CD4-positive, alpha-beta memory T cell (primary cell): ENCODE results near the gene NCOA5. TPM values are rescaled to one million over a fixed set of nuclear protein-coding genes. Genes with fewer than 3 reads are reported as not detected.
A peak's percentile ranks its signal among the peaks of the same experiment; 100 is the strongest.

Experiments used
- CTCF ChIA-PET: fragments of 350-600 bp; sonication (Branson Sonifier 250); formaldehyde crosslinking; loops from one replicate; lab custom pipeline; 2021; ENCODE audit warnings: inconsistent platforms; ENCODE audit not compliant: partially characterized antibody; lab: Charles Lee
- POLR2A ChIA-PET: fragments of 350-600 bp; sonication (Branson Sonifier 250); formaldehyde crosslinking; loops from one replicate; lab custom pipeline; 2021; ENCODE audit not compliant: partially characterized antibody; lab: Charles Lee
- DNase-seq, 5 donors: peaks; one replicate each; pipeline versions ENCODE4 v3.0.0 to v3.0.0-alpha.2; 2020 to 2022; ENCODE audit warnings: mixed read lengths in 1 of 5
- H3K27ac ChIP-seq: one replicate; pipeline ENCODE4 v1.7.0; 2013; ENCODE audit warnings: low read depth, low read length
- H3K27me3 ChIP-seq: 2 replicates; pipeline ENCODE4 v1.7.0; 2013; ENCODE audit warnings: mild to moderate bottlenecking, low read length, moderate library complexity; ENCODE audit not compliant: insufficient read depth
- H3K36me3 ChIP-seq: 2 replicates; pipeline ENCODE4 v1.7.0; 2013; ENCODE audit warnings: mild to moderate bottlenecking, low read length, moderate library complexity; ENCODE audit not compliant: insufficient read depth
- H3K4me1 ChIP-seq: 2 replicates; pipeline ENCODE4 v1.7.0; 2013; ENCODE audit warnings: mild to moderate bottlenecking, low read length, moderate library complexity; ENCODE audit not compliant: insufficient read depth
- H3K4me3 ChIP-seq, 2 donors: one replicate each; pipeline ENCODE4 v1.7.0; 2013; ENCODE audit warnings: low read length in 2 of 2, mild to moderate bottlenecking in 1 of 2
- H3K9me3 ChIP-seq, 2 donors: one replicate each; pipeline ENCODE4 v1.7.0; 2013; ENCODE audit warnings: low read length in 2 of 2, control low read depth in 1 of 2; ENCODE audit not compliant: control insufficient read depth in 1 of 2
- H3K27ac Mint-ChIP-seq, 7 donors: one replicate each; pipeline ENCODE4 v1.8.0; 2020 to 2021; ENCODE audit warnings: mixed read lengths in 7 of 7, mild to moderate bottlenecking in 6 of 7, inconsistent platforms in 3 of 7, moderate library complexity in 3 of 7
- H3K27me3 Mint-ChIP-seq, 2 donors: one replicate each; pipeline ENCODE4 v1.8.0; 2020 to 2021; ENCODE audit warnings: mixed read lengths in 2 of 2
- H3K36me3 Mint-ChIP-seq, 2 donors: one replicate each; pipeline ENCODE4 v1.8.0; 2020 to 2021; ENCODE audit warnings: mixed read lengths in 2 of 2, inconsistent platforms in 1 of 2, mild to moderate bottlenecking in 1 of 2
- H3K4me1 Mint-ChIP-seq, 4 donors: one replicate each; pipeline ENCODE4 v1.8.0; 2020 to 2021; ENCODE audit warnings: mixed read lengths in 4 of 4, mild to moderate bottlenecking in 1 of 4
- H3K4me3 Mint-ChIP-seq, 8 donors: one replicate each; pipeline ENCODE4 v1.8.0; 2020 to 2021; ENCODE audit warnings: mixed read lengths in 8 of 8, mild to moderate bottlenecking in 7 of 8, moderate library complexity in 6 of 8, inconsistent platforms in 3 of 8
- H3K9me3 Mint-ChIP-seq, 8 donors: one replicate each; pipeline ENCODE4 v1.8.0; 2020 to 2021; ENCODE audit warnings: mixed read lengths in 8 of 8, mild to moderate bottlenecking in 5 of 8, inconsistent platforms in 3 of 8, moderate library complexity in 1 of 8
- intact Hi-C: fragments of 100-400 bp; cut with micrococcal nuclease; formaldehyde crosslinking; loops from one replicate; pipeline ENCODE4 v1.15.1; 2023
- polyA plus RNA-seq, 2 donors: library from polyadenylated mRNA; unstranded; fragments of 300-500 nt; fragmentation: Illumina TruSeq; gene quantifications; one replicate each; pipeline ENCODE4 v1.2.3, GENCODE V29; 2021
- total RNA-seq, 2 experiments: library from RNA; stranded (reverse); gene quantifications; one replicate each; pipeline ENCODE4 v1.2.3, GENCODE V29; 2021

Gene NCOA5
- total and polyA plus RNA-seq, 4 experiments from 2014 or later, result 12.8 to 47.2 (median 38.6) TPM

GRCh38 chr20:46126440-46127056 lies 36.8 kb upstream of the NCOA5 start:
- no peaks in the 10 kb centered on the region for H3K9me3 ChIP-seq
- no peaks in the 10 kb centered on the region for H3K36me3 Mint-ChIP-seq
- ChIA-PET CTCF (no interaction called here), POLR2A (interaction anchor here (0.6 kb wide), 1 partner anchor 308 kb away, joined by 3 read pairs; no protein-coding TSS in a partner anchor)
- H3K27ac ChIP-seq, result no peak overlapping the region
- H3K27ac Mint-ChIP-seq, result no peak overlapping the region
- no peaks in the 10 kb centered on the region for H3K27me3 ChIP-seq
- peaks cover 0 to 4% (median 0%) of the 10 kb centered on the region in 4 donors for H3K4me1 Mint-ChIP-seq
- H3K36me3 ChIP-seq, result no peaks in the 10 kb centered on the region
- intact Hi-C loops, result no loop called here
- H3K4me3 Mint-ChIP-seq, result no peak overlapping the region
- H3K4me1 ChIP-seq, result no peaks in the 10 kb centered on the region
- no peak overlapping the region for H3K4me3 ChIP-seq
- no peaks in the 10 kb centered on the region for H3K9me3 Mint-ChIP-seq
- H3K27me3 Mint-ChIP-seq, result peaks cover 8 to 18% of the 10 kb centered on the region in 2 donors
- DNase-seq, result no peak

GRCh38 chr20:46123482-46124245 lies 33.9 kb upstream of the NCOA5 start:
- Histone ChIP-seq H3K27ac (no peak overlapping the region), H3K4me3 (no peak overlapping the region), H3K27me3 (no peaks in the 10 kb centered on the region), H3K4me1 (peaks cover 7% of the 10 kb centered on the region), H3K36me3 (no peaks in the 10 kb centered on the region), H3K9me3 (no peaks in the 10 kb centered on the region)
- DNase-seq, result no peak
- Mint-ChIP-seq H3K36me3 (no peaks in the 10 kb centered on the region), H3K27ac (no peak overlapping the region), H3K4me3 (no peak overlapping the region), H3K27me3 (peaks cover 1 to 7% of the 10 kb centered on the region in 2 donors), H3K9me3 (no peaks in the 10 kb centered on the region), H3K4me1 (peaks cover 0 to 11% (median 5%) of the 10 kb centered on the region in 4 donors)
- CTCF ChIA-PET, result interaction anchor here (1.2 kb wide), 1 partner anchor 9 kb away, joined by 3 read pairs; no protein-coding TSS in a partner anchor
- intact Hi-C loops, result no loop called here
- POLR2A ChIA-PET, result no interaction called here

DNA sequence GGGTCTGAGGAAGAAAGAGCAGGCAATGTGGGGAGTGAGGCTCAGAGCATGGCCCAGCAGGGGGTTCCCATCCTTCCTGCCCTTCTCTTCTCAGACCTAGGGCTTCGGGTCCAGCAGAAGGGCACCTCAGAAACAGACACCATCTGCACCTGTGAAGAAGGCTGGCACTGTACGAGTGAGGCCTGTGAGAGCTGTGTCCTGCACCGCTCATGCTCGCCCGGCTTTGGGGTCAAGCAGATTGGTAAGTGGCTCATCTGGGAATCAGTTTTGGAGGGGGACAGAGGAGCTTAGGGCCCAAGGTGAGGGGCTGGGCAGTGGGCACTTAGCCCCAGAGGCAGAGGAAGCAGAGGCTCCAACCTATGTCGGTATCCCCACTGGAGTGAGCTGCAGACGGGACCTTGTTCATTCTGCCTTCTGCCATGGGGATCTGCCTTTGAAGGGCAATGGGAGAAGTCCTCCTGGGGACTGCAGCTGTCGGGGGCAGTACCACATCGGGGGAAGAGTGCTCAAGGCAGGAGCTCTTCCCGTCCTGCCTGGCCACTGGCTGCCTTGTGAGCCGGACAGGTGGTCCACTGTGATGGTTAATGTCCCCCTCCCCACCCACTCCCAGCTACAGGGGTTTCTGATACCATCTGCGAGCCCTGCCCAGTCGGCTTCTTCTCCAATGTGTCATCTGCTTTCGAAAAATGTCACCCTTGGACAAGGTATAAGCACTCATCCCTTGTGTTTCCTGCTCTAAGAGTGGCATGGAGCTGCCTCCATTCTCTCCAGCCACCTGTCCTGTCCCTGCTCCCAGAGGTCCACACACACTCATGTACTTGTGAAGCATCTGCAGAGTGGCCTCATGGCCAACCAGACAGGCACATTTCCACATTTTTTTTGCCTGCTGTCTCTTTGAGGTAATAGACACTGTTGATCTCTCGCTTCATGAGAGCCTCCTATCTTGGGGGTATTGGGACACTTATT lies 33.0 kb upstream of the NCOA5 start:
- Histone ChIP-seq H3K36me3 (no peaks in the 10 kb centered on the region), H3K27me3 (no peaks in the 10 kb centered on the region), H3K9me3 (no peaks in the 10 kb centered on the region), H3K4me1 (peaks cover 13% of the 10 kb centered on the region), H3K27ac (no peak overlapping the region), H3K4me3 (no peak overlapping the region)
- intact Hi-C loops, result no loop called here
- ChIA-PET POLR2A (no interaction called here), CTCF (interaction anchor here (1.2 kb wide), 1 partner anchor 9 kb away, joined by 3 read pairs; no protein-coding TSS in a partner anchor)
- H3K27me3 Mint-ChIP-seq, result peaks cover 1 to 4% of the 10 kb centered on the region in 2 donors
- no peak for DNase-seq
- no peaks in the 10 kb centered on the region for H3K9me3 Mint-ChIP-seq
- H3K4me1 Mint-ChIP-seq, result peaks cover 1 to 17% (median 11%) of the 10 kb centered on the region in 4 donors
- H3K36me3 Mint-ChIP-seq, result peaks cover 0 to 2% of the 10 kb centered on the region in 2 donors
- H3K27ac Mint-ChIP-seq, result peak overlapping the region in 1 of 7 donors; percentile 41
- no peak overlapping the region for H3K4me3 Mint-ChIP-seq

DNA sequence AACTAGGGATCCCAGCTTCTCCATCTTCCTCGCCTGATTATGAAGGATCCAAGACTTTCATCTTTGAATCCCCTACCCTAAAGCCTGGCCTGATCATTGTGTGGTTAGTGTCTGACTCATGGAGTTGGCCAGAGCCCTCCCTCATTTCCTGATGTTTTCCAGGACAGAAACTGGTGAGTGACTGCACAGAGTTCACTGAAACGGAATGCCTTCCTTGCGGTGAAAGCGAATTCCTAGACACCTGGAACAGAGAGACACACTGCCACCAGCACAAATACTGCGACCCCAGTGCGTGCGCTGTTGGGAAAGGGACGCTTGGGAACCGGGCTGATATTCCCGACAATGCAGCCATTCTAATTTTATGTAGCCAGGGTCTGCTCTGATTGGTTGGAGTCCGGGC lies 32.3 kb upstream of the NCOA5 start:
- Mint-ChIP-seq H3K9me3 (no peaks in the 10 kb centered on the region), H3K27me3 (peaks cover 0 to 1% of the 10 kb centered on the region in 2 donors), H3K27ac (no peak overlapping the region), H3K4me1 (peaks cover 3 to 21% (median 16%) of the 10 kb centered on the region in 4 donors), H3K4me3 (no peak overlapping the region), H3K36me3 (peaks cover 0 to 2% of the 10 kb centered on the region in 2 donors)
- Histone ChIP-seq H3K27me3 (no peaks in the 10 kb centered on the region), H3K4me3 (no peak overlapping the region), H3K4me1 (peaks cover 18% of the 10 kb centered on the region), H3K36me3 (no peaks in the 10 kb centered on the region), H3K9me3 (no peaks in the 10 kb centered on the region), H3K27ac (no peak overlapping the region)
- CTCF ChIA-PET, result no interaction called here
- intact Hi-C loops, result no loop called here
- DNase-seq, result no peak
- POLR2A ChIA-PET, result no interaction called here

DNA sequence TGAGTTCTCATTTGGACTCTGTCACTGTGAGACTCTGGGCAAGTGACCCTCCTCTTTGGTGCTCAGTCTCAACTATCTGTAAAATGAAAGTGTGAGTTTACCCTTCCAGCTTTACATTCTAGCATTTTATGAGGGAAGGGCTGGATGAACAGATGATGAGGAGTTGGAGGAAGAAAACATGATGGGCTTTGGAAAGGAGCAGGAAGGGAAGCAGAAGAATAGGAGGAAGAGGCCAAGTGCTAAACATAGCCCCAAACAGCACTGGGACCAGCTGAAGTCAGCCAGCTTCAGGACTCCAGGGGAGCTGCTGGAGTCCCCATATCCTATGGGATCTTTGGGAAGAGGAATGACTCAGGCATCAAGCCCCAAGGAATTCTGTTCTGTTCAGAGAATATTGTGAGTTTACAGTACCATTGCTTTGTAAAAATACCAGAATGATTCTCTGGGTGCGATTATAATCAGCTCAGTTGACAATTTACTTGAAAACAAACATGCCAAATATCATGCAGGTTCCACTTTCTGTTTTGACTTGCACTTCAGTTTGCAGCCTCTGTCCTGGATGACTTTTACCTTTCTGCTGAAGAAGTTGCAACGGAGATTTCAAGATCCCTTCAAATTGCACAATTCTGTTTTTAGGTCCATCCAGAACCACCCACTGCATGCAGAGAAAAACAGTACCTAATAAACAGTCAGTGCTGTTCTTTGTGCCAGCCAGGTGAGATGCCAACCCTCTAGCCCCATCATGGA lies 31.6 kb upstream of the NCOA5 start:
- ChIA-PET CTCF (no interaction called here), POLR2A (no interaction called here)
- no peak overlapping the region for H3K4me3 ChIP-seq
- peaks cover 18% of the 10 kb centered on the region for H3K4me1 ChIP-seq
- Mint-ChIP-seq H3K4me3 (no peak overlapping the region), H3K4me1 (peaks cover 3 to 21% (median 16%) of the 10 kb centered on the region in 4 donors), H3K36me3 (peaks cover 0 to 2% of the 10 kb centered on the region in 2 donors), H3K27me3 (peaks cover 0 to 1% of the 10 kb centered on the region in 2 donors), H3K27ac (no peak overlapping the region), H3K9me3 (no peaks in the 10 kb centered on the region)
- no peaks in the 10 kb centered on the region for H3K36me3 ChIP-seq
- no peak for DNase-seq
- no peak overlapping the region for H3K27ac ChIP-seq
- H3K27me3 ChIP-seq, result no peaks in the 10 kb centered on the region
- intact Hi-C loops, result no loop called here
- H3K9me3 ChIP-seq, result no peaks in the 10 kb centered on the region

DNA sequence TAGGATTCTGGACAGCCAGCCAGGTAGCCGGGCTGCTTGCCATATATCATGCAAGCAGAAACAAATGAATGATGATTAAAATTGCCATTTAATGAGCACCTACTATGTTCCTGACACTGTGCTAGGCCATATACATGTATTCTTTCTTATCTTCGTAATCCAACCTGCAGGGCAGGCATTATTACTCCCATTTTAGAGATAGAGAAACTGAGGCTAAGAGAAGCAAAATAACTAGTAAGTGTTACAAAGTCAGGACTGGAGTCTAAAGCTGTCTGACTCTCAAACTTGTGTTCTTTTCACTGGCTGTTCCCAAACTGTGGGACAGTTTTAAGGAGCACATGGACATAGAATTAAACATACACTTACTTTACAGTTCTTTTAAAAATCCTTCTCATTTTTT lies 30.4 kb upstream of the NCOA5 start:
- CTCF ChIA-PET, result no interaction called here
- H3K4me3 ChIP-seq, result no peak overlapping the region

More for the DNA sequence above, 30.4 kb upstream of the NCOA5 start:
- POLR2A ChIA-PET, result no interaction called here
- H3K27ac Mint-ChIP-seq, result peak overlapping the region in 1 of 7 donors; percentile 25
- H3K4me1 Mint-ChIP-seq, result peaks cover 6 to 21% (median 16%) of the 10 kb centered on the region in 4 donors
- no peak overlapping the region for H3K27ac ChIP-seq
- intact Hi-C loops, result no loop called here
- H3K9me3 ChIP-seq, result no peaks in the 10 kb centered on the region
- H3K27me3 Mint-ChIP-seq, result peaks cover 6 to 9% of the 10 kb centered on the region in 2 donors
- H3K9me3 Mint-ChIP-seq, result no peaks in the 10 kb centered on the region
- DNase-seq, result no peak
- H3K36me3 Mint-ChIP-seq, result peaks cover 0 to 2% of the 10 kb centered on the region in 2 donors
- H3K36me3 ChIP-seq, result no peaks in the 10 kb centered on the region
- peaks cover 18% of the 10 kb centered on the region for H3K4me1 ChIP-seq
- no peaks in the 10 kb centered on the region for H3K27me3 ChIP-seq
- peak overlapping the region in 1 of 8 donors; percentile 6 for H3K4me3 Mint-ChIP-seq
